SU-DHL-6 (cell line): ENCODE measurements around the gene TAX1BP1.

Source experiments
- H2AFZ ChIP-seq: fragments of 200-600 bp; sonication (generic); 2 replicates; pipeline ENCODE4 v1.6.1; 2014; ENCODE audit warnings: low read depth, mild to moderate bottlenecking, moderate library complexity, mixed read lengths, antibody characterized with exemption, low read length; ENCODE audit not compliant: severe bottlenecking
- H3F3A ChIP-seq: fragments of 200-600 bp; shearing (Covaris generic); 2 replicates; pipeline ENCODE4 v1.6.0; 2016; ENCODE audit warnings: antibody characterized with exemption, mild to moderate bottlenecking; ENCODE audit not compliant: insufficient read depth
- H3K27ac ChIP-seq: fragments of 200-600 bp; sonication (generic); 2 replicates; pipeline ENCODE4 v1.5.1; 2016; ENCODE audit warnings: low read depth, mild to moderate bottlenecking, low read length, moderate library complexity, mixed read lengths
- H3K27me3 ChIP-seq: fragments of 200-600 bp; sonication (generic), shearing (Covaris generic); 2 replicates; pipeline ENCODE4 v1.6.0; 2014; ENCODE audit warnings: mild to moderate bottlenecking, low read length
- H3K36me3 ChIP-seq: fragments of 200-600 bp; sonication (generic); 2 replicates; pipeline ENCODE4 v1.6.1; 2014; ENCODE audit warnings: mild to moderate bottlenecking, low read length, mixed read lengths
- H3K4me2 ChIP-seq: fragments of 300-600, 200-600 bp; shearing (Covaris generic), sonication (generic); 2 replicates; pipeline ENCODE4 v1.6.0; 2014; ENCODE audit warnings: low read length, low read depth, mild to moderate bottlenecking; ENCODE audit not compliant: poor library complexity, severe bottlenecking
- H3K4me3 ChIP-seq: fragments of 200-600 bp; sonication (generic); 2 replicates; pipeline ENCODE4 v1.5.1; 2014; ENCODE audit warnings: antibody characterized with exemption, low read length, mild to moderate bottlenecking, mixed read lengths; ENCODE audit not compliant: insufficient read depth, poor library complexity, severe bottlenecking
- H3K79me2 ChIP-seq: fragments of 200-600 bp; sonication (generic); 2 replicates; pipeline ENCODE4 v1.6.1; 2014; ENCODE audit warnings: mild to moderate bottlenecking, low read length, moderate library complexity; ENCODE audit not compliant: insufficient read depth
- H3K9ac ChIP-seq: fragments of 200-600 bp; sonication (generic); 2 replicates; pipeline ENCODE4 v1.7.0; 2014; ENCODE audit warnings: mild to moderate bottlenecking, low read length
- H3K9me2 ChIP-seq: fragments of 200-600 bp; sonication (generic); replicated peaks from 2 replicates; pipeline ENCODE4 v1.6.1; 2014; ENCODE audit warnings: low read length; ENCODE audit not compliant: insufficient read depth
- H3K9me3 ChIP-seq: fragments of 200-600 bp; sonication (generic); 2 replicates; pipeline ENCODE4 v1.6.1; 2014; ENCODE audit warnings: low read length, mixed read lengths; ENCODE audit not compliant: insufficient read depth
- H4K20me1 ChIP-seq: fragments of 200-600 bp; sonication (generic); 2 replicates; pipeline ENCODE4 v1.6.1; 2014; ENCODE audit warnings: low read depth, mild to moderate bottlenecking, antibody characterized with exemption, low read length, moderate library complexity, mixed read lengths
- CTCF ChIP-seq: fragments of 200-600 bp; sonication (generic); IDR thresholded peaks from one replicate; pipeline ENCODE4 v1.5.1; 2017; ENCODE audit warnings: antibody characterized with exemption, mild to moderate bottlenecking, low read length, moderate library complexity; ENCODE audit not compliant: insufficient read depth, poor library complexity, severe bottlenecking
- EZH2phosphoT487 ChIP-seq: fragments of 200-600 bp; sonication (generic), shearing (Covaris generic); conservative IDR thresholded peaks from 2 replicates; pipeline ENCODE4 v1.6.1; 2018; ENCODE audit warnings: mild to moderate bottlenecking, antibody characterized with exemption, low read length, moderate library complexity, mixed read lengths

Gene TAX1BP1

GRCh38 chr7:27788437-27788836 is 48.5 kb downstream of the TAX1BP1 start:
- H3F3A ChIP-seq = 0 out of 2 replicates have a peak, but pooled peaks cover 10% of the 10 kb centered on the region
- H3K9ac ChIP-seq = no peak overlapping the region
- no peaks in the 10 kb centered on the region for H3K9me2 ChIP-seq
- H3K4me3 ChIP-seq = no peak overlapping the region
- no peaks in the 10 kb centered on the region for H3K79me2 ChIP-seq
- TF ChIP-seq CTCF (no peak), EZH2phosphoT487 (no peak)
- H3K9me3 ChIP-seq = no peaks in the 10 kb centered on the region
- H3K27ac ChIP-seq = no peak overlapping the region
- no peaks in the 10 kb centered on the region for H3K27me3 ChIP-seq
- H3K36me3 ChIP-seq = peaks cover 17% of the 10 kb centered on the region
- H4K20me1 ChIP-seq = no peaks in the 10 kb centered on the region
- no peak overlapping the region for H2AFZ ChIP-seq
- H3K4me2 ChIP-seq = no peak overlapping the region

GRCh38 chr7:27793780-27794179 is 53.8 kb downstream of the TAX1BP1 start:
- Histone ChIP-seq H3K4me2 (no peak overlapping the region), H3K36me3 (peaks cover 33% of the 10 kb centered on the region), H3K79me2 (no peaks in the 10 kb centered on the region)

GRCh38 chr7:27795977-27796376 is 56.0 kb downstream of the TAX1BP1 start:
- Histone ChIP-seq H3F3A (no peaks in the 10 kb centered on the region), H2AFZ (no peak overlapping the region), H3K9me2 (no peaks in the 10 kb centered on the region), H3K9ac (no peak overlapping the region), H3K4me3 (no peak overlapping the region), H3K36me3 (peaks cover 29% of the 10 kb centered on the region), H3K79me2 (no peaks in the 10 kb centered on the region), H3K27me3 (no peaks in the 10 kb centered on the region), H3K9me3 (no peaks in the 10 kb centered on the region), H3K4me2 (no peak overlapping the region), H3K27ac (no peak overlapping the region), H4K20me1 (no peaks in the 10 kb centered on the region)
- no peak for TF ChIP-seq CTCF
- no peak for TF ChIP-seq EZH2phosphoT487

More at GRCh38 chr7:27793780-27794179, 53.8 kb downstream of the TAX1BP1 start:
- Histone ChIP-seq H3K9me2 (no peaks in the 10 kb centered on the region), H4K20me1 (no peaks in the 10 kb centered on the region), H3K4me3 (no peak overlapping the region), H2AFZ (no peak overlapping the region), H3K9me3 (no peaks in the 10 kb centered on the region), H3F3A (0 out of 2 replicates have a peak, but pooled peaks cover 6% of the 10 kb centered on the region), H3K9ac (no peak overlapping the region), H3K27me3 (no peaks in the 10 kb centered on the region), H3K27ac (no peak overlapping the region)
- TF ChIP-seq EZH2phosphoT487 = no peak
- no peak for TF ChIP-seq CTCF
